Left renal cortex interstitium (tissue), 4 donors: ENCODE results near the gene ECE1. TPM values are rescaled to one million over a fixed set of nuclear protein-coding genes. Genes with fewer than 3 reads are reported as not detected.

Experiments
- DNase-seq, 4 donors: peaks; one replicate each; pipeline ENCODE4 v3.0.0-alpha.2; 2013; ENCODE audit warnings: low read depth in 4 of 4, low spot score in 2 of 4, missing footprints in 1 of 4
- polyA plus RNA-seq, 4 donors: library from polyadenylated mRNA; unstranded; fragments of 120-200 nt; gene quantifications; one replicate each; pipeline ENCODE4 v1.2.1, GENCODE V29; 2013; ENCODE audit not compliant: insufficient read length in 4 of 4

The ECE1 gene
- polyA plus RNA-seq, 4 donors: 42.1 to 49.0 (median 45.5) TPM

DNA sequence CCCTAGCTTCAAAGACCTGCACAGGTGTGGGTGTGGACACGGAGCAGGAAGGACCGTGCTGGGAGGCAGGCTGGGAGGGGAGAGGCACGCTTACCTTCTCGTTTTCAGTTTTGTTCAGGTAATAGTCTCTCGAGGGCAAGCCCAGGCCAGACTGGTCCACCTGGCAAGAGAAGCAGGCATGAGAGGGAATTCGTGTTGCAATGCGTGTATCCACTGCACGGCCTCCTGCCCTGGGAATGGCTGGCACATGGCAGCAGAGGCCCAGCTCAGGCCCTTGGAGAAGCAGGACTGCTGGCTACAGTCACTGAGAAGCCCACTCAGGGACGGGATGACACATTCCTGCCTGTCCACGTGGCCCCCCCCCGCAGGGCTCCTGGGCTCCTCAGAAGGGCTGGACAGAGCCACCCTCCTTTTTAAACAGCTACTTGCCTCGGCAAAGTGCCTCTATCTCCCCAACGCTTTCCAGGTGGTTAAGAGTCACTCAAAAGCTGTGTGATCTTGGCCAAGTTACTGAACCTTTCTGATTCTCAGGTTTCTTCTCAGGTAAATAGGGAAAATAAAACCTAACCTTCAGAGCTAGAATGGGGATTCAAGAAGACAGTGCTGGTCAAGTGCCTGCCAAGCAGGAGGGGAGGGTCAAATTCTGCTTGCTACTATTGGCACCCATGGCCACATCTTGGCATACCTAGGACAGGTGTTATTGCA lies 32.7 kb downstream of the ECE1 start:
- DNase-seq: no peak

DNA sequence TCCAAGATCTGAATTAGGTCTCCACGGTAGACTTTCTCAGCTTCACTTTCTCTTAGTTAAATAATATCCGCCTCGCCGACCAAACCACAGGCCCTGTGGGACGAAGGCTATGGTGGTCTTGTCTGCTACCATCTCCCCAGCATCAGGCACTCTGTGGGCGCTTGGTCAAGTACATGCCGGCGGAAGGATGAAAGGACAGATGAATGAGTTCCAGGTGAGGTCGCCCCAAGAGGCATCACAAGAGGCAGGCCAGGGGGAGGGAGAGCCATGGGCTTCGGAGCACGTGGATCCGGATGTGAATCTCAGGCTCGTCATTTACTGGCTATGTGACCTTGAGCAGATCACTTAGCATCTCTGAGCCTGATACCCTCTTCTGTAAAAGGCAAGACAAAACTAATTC lies 33.5 kb downstream of the ECE1 start:
- DNase-seq: no peak

DNA sequence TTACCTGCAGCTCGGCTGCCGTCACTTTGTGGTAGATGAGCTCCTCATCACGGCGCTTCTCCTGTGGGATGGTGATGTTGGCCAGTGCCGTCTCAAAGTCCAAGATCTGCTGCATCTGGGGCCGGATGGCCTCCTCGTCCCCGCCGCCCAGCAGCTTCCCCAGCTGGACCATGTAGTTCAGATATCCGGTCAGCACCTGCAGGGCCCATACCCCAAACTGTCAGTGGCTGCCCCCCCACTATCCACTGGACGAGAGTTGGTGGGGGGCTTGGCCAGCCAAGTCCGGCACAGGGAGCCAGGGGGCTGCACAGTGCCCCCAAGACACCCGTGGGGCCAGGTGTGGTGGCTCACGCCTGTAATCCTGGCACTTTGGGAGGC lies 34.3 kb downstream of the ECE1 start:
- DNase-seq: no peak

DNA sequence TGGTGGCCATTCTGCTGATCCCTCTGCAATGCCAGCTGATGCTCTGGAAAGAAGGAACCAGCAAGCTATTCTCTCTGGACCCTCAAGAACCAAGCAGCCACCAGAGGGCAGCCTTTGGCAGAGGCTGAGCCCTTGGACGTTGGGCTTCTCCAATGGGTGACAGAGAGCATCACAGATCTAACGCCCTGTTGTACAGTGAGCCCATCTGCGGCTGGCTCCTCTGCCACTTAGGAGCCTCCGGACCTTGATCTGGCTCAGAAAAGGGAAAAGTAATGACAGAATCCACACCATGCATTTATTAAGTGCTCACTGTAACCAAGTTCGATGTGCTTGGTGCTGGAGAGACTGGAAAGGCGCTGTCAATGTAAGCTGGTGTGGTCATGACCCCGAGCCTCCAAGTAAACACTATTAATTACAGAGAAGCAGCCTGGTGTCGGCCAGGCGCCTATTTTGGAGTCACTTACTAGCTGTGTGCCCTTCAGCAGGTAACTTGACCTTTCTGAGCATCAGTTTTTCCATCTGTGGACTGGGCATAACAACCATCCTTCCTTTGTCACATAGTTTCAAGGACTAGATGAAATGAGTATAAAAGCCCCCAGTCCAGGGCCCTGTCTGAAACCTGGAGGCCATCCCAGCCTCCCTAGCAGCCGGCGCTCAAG lies 34.9 kb downstream of the ECE1 start:
- peak in 1 of 4 donors; percentile 80 for DNase-seq

DNA sequence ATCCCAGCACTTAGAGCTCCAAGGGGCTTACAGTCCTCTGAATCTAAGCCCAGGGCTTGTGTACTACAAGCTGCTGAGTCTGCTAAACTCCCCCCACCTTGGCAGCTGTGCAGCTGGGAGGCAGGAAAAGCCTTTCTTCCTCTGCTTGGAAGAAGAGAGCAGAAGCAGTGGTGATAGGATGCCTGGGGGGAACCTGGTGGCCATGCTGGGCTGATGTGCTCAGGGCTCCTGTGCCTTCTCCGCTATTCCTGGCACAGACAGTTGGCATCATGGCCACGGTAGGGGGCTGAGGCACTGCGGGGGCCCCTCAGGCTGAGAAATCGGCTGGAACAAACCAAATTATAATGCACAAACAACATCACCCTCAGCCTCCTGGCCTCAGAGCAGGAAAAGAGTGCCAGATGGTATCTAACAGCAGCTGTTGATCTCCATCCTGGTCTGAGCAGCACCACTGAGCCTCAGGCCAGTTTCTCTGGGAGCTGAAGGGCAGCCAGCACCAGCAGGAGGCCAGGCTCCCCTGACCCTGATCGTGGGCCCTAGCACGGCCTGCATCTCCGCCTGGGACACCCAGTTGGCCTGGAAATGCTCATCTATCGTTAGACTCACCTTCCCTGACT lies 35.8 kb downstream of the ECE1 start:
- no peak for DNase-seq

DNA sequence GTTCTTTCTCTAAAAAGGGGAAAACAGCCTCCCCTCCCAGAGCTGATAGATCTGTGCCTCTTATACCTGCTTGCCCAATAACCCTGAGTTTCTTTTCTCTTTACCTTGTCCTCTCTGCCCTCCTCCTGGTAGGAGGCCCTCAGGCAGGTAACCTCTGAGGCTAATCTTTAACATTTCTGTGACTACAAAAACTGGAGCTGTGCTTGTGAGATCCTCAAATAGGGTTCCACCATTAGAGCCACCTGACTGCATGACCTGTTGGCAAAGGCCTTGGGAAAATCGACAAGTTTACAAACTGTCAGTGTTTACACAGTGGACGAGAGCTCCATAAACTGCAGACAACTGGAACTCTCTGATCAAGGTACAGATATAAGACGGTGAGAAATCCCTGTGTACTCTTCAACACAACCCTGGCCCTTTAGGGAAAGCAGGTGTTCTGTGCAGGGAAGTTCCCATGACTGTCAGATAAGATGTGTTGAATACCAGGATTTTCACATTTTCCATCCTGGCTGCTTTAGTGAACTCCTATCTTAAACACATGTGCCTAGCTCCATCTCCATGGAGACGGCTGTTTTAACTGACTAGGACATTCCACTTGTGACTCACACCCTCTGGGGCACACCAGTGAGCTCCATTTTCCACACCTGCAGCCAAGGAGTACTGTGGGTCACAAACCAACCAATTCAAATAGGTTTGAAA lies 38.3 kb downstream of the ECE1 start:
- no peak for DNase-seq

DNA sequence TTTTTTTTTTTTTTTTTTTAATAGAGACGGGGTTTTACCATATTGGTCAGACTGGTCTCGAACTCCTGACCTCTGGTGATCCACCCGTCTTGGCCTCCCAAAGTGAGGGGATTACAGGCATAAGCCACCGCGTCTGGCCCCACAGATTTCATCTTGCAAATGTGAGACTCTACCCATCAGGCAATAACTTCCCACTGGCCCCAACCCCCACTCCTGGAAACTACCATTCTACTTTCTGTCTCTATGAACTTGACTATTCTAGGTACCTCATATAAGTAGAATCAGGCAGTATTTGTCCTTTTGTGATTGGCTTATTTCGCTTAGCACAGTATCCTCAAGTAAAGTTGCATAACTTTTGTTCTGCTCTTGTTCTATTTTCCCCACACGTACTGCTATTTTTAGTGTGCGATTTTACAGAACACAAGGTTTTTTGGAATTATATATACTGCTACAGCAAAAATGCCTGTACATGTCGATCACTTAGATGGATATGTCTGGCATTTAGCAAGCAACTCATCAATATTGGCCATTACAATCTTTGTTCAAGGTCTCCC lies 40.2 kb downstream of the ECE1 start:
- DNase-seq: no peak

DNA sequence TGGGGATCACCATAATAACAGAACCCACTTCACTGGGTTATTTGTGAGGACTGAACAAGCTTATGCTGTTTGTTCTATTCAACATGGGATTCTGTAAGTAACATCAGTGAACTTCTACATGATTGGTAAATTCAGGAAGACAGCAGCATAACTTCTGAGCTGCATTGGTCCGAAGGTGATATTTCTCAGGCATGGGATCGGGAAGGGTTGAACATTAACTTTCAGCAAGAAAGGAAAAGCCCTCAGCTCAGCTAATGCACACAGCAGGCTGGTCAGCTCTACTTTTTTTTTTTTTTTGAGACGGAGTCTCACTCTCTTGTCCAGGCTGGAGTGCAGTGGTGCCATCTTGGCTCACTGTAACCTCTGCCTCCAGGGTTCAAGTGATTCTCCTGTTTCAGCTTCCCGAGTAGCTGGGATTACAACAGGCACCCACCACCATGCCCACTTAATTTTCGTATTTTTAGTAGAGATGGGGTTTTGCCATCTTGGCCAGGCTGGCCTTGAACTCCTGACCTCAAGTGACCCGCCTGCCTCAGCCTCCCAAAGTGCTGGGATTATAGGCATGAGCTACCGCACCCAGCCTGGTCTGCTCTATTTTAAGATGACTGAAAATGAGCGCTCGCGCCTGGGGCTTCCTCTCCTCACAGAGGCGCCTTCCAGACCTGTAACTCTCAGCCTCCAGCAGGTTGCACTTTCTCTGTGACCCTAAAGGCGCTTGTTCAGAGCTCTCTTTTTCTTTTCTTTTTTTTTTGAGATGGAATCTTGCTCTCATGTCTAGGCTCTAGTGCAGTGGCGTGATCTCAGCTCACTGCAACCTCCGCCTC lies 42.2 kb downstream of the ECE1 start:
- DNase-seq: no peak

DNA sequence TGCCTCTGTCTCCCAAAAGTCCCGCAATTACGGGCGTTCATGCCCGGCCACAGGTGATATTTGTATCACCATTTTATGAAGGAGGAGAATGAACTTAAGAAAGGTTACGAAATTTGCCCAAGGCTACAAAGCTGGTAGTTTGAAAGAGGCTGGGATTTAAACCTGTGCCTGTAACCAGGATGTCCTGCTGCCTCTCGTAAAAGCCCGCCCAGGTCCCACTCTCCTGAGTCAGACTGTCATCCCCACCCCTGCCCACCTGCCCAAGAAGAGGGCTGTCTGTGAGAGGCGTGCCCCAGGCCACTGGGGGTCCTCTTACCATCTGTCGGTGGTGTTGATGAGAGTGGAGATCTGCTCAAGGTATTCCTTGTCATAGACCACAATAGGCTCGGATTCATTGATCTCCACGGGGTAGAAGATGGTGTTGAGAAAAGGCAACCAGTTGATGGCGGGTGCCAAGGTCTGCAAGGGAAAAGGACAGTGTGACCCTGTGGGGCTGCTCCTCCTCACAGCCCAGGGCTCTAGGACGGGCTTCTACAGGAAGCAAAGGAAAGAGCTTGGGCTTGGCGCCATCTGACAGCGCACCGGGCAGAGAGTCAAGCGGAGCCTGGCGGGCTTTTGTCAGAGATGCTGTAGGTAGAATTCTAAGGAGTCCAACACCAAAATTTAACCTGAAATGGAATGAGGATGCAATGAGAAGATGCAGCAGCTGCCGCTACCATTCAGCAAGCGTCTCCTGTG lies 43.2 kb downstream of the ECE1 start:
- DNase-seq: no peak

DNA sequence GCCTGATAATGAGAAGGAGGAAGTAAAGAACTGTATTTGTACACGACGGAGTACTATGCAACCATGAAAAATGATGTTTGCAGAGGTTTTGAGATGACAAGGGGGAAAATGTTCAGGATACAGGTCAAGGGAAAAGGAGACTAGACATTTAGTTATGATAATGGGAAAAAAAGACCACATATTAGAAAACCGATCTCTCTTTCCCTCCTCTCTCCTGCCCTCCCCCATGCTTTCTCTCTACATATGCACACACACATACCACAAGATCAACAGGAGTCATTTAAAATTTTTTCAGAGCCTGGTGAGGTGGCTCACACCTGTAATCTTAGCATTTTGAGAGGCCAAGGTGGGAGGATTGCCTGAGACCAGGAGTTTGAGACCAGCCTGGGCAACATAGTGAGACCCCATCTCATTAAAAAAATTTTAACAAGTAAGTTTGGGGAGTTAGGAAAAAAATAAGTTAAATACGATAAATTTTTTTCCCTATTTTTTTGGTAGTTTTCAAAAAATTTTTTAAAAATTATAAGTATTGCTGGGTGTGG lies 44.5 kb downstream of the ECE1 start:
- DNase-seq: no peak

DNA sequence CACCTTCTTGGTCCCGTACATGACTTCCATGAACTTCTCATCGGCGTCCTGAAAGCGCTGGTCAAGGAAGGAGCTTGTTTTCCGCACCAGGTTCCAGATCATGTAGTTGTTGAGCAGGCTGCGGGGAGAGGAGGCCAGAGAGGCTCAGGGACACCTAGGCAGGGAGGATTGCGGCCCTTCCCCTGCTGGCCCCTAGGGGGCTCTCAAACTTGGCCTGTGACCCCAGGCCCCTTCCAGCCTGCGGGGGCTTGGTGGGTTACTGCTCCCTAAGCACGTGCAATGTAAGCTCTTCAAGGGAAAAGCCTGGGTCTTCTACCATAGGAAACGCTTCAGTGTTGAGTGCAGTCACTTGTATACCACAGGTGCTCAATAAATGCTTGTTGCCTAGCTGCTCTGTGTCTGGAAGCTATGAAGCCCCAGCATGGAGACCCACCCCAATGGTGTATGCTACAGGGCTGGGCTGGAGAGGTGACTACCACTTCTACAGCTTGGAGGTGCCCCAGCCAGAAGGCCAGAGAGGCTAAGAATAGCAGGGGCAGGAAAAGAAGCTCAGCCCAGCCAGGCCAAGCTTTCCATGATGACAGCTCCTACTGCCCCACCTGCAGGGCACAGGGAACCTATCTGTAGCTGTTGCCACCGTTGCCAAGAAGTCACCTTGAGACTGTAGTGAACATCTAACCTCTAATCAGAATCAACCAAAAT lies 45.1 kb downstream of the ECE1 start:
- no peak for DNase-seq

DNA sequence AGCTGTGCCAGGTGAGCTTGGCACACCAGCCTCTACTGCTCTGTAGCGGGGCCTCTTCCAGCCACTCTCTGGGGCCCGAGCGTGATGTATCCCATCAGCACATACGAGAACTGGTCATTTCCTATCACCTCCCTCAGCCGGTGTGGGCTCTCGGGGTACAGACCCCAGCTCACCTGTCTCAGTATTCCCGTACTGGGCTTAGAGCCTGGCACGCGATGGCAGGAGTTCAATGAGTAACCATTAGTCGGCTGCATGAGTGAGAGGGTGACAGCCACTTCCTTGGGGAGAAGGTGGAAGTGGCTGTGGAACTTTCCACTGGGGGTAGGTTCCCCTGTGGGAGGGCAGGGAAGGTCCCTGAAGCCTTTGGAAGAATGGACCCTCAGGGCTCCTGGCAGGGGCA lies 46.1 kb downstream of the ECE1 start:
- no peak for DNase-seq

DNA sequence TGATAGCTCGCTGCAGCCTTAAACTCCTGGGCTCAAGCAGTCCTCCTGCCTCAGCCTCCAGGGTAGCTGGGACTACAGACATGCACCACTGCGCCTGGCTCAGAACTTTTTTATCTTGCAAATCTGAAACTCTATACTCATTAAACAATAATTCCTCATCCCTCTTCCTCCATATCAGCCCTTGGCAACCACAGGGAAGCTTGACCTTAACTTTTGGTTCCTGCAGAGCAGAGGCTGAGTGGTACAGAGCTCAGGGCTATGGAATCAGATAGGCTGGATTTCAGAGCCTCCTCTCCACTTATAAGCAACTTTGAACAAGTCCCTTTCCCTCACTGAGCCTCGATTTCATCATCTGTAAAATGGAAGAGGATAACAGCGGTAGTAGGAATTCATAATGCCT lies 47.4 kb downstream of the ECE1 start:
- DNase-seq: no peak

DNA sequence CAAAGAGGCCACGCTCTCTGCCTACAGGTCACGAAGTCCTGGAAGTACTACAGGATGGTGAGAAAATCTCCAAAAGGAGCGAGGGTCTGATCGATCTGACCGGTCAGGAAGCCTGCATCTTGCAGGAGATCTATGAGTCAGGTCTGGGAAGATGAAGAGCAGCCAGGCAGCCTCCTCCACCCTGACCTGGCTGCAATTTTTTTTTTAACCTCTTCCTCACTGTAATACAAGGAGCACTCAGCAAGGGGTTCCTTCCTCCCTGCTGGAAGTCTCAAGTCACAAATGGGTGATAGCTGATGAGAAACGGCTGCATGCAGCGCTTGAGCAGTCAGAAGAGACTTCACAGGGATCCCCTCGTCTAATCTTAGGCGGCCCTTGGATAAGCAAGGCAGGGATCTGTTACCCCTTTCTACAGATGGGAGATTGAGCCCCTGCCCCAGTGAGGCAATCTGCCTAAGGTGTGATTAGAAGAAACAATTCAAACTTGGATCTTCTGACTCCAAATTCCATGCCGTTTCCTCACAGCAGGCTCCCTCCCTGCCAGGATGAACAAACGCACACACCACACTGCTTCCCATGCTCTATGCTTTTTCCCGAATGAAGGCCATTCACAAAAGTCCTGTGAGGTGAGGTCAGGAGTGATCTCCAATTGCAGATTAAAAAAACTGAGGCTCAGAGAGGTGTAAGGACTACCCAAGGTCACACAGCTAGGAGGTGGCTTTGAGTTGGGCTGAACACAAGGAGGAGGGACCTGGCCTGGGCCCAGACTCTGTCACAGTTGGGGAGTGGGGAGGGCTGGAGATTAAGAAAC lies 48.3 kb downstream of the ECE1 start:
- DNase-seq: no peak

DNA sequence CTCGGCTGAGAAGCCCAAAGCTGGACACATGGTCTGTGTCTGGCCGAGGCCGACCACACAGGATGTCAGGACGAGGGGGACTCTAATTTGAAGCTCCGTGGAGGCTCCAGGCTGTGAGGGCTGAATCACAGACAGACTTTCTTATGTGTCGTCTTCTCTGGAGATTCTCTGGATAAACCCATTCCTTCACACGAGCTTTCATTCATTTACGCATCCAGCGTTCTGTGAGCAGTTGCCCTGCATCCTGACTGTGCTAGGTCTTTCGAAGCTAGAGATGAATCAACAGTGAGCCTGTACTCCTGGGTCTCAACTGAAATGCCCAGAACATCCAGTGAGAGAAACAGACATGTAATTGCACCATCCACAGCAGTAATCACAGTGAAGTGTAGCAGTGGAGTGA lies 49.6 kb downstream of the ECE1 start:
- DNase-seq: no peak

DNA sequence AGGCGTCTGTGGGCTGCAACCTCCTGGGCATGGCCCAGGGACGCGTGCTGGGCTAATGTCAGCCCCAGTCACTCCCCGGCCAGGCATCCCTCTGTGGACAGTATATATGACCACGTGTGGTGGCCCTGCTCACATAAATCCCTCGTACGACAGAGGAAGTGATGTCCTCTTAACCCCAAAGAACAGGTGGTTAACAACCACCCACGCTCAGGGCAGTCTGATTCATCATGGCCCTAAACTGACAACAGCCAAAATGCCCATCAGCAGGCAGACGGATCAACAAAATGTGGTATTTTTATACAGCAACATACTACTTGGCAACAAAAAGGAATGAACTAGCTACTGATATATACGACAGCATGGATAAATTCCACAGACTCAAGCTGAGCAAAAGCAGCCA lies 51.0 kb downstream of the ECE1 start:
- no peak for DNase-seq

DNA sequence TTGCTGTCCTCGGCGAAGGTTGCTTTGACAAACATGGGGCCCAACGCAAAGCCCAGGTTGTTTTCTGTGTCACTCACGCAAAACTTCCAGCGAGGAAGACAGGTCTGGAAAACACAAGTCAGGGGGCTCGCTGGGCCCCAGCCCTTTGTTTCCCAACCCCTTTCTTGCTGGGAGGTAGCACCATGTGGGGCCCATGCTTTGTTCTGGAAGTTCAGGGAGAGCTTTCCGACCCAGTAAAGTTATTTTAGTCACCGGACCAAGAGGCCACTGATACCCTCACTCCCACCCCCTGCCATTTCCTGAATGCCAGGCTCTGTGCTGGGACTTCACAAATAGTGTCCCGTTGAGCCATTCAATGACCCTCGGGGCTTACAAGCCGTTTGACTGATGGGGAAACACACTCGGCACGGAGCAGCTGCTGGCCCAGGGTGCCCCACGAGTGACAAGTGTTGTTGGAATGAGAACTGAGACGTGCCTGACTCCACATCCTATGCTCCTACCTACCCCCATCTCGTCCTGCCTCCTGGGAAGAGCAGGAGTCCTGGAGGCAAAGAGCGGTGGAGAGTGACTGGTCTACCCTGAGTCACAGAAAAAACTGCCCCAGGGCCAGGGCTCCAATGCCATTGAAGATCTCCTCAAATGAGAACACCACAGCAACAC lies 52.0 kb downstream of the ECE1 start:
- no peak for DNase-seq
